HG03097 (cell line): ENCODE results near the gene KMT5C.

Source experiments
- ATAC-seq: cut with Tn5 transposase; IDR thresholded peaks from one replicate; pipeline ENCODE4 v1.9.1; 2021; ENCODE audit not compliant: unreplicated experiment, low FRiP score

The KMT5C gene

DNA sequence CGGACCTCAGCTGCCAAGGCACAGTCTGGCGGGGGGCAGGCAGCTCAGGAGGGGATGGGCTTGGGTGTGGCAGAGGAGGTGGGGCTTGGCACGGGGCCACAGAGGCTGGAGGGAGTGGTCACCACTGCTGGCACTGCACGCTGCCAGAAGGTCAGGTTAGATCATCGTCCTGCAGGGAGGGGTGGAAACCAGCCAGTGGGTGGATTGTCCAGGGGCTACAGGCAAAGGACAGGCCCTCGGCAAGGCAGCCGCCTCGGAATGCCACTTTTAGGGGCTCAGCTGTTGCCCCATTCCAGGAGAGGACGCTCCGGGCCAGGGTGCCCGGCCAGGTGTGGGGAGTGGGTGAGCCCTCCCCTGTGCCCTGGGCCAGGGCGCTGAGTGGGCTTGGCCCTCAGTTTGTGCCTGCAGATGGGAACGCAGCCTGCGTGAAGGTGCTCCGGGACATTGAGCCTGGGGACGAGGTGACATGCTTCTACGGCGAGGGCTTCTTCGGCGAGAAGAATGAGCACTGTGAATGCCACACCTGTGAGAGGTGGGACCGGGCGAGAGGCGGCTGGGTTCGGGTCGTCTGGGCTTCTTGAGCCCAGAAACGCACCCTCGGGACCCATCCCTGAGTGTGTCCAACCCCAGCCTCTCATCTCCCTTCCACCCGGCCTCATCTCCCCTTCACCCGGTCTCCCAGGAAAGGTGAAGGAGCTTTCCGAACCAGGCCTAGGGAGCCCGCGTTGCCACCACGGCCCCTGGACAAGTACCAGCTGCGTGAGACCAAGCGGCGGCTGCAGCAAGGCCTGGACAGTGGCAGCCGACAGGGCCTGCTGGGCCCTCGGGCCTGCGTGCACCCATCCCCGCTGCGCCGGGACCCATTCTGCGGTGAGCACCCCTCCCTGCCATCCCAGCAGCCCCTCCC, 6.4 kb downstream of the KMT5C start:
- ATAC-seq = no peak

GRCh38 chr19:55346725-55347441, 7.2 kb downstream of the KMT5C start:
- ATAC-seq = no peak

DNA sequence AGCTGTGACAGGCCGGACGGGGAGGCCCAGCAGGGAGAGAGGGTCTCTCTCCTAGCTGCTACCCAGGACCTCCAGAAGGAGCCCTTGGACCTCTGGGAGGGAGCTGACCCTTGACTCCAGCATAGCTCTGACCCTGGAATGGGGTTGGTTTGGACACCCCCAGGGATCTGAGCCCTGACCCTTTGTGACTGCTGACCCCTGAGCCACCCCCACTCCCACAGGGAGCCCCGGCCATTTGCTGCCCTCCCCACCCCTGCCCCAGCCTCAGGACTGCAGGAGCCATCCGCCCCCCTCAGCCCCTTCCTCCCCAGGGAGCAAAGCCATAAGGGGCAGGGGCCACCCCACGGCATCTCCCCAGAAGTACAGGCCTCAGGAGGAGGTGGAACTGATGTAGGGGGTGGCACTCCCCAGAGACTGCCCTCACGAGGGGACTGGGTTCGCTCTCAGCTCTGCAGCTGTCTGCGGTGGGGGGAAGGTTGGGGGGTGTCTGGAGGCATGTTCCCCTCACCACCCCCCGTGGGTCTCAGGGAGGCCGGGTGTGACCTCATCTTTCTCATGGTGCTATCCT, 7.8 kb downstream of the KMT5C start:
- ATAC-seq = no peak

GRCh38 chr19:55348317-55349034, 8.8 kb downstream of the KMT5C start:
- ATAC-seq = no peak

- ATAC-seq = no peak
Observed at GRCh38 chr19:55350620-55351315, 11.1 kb downstream of the KMT5C start.

DNA sequence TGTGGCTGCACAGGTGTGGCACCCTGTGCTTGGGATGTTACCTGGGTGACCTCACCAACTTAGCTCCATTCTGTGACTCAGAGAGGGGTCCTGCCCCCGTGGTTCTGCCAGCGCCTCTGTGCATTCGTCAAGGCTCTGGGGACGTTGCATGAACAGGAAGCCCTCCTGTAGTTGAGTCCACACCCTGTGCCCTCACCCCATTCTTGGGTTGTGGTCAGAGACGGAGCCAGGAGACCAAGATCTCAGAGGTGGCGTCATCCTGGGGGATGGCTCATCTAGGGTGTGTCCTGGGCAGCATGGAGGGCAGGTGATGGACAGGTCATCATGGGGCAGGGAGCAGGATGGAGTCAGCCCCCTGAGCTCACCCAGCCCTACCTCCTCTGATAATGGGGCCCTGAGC, 12.4 kb downstream of the KMT5C start:
- ATAC-seq = no peak

- no peak for ATAC-seq
Observed at GRCh38 chr19:55352549-55353145, 13.0 kb downstream of the KMT5C start.

DNA sequence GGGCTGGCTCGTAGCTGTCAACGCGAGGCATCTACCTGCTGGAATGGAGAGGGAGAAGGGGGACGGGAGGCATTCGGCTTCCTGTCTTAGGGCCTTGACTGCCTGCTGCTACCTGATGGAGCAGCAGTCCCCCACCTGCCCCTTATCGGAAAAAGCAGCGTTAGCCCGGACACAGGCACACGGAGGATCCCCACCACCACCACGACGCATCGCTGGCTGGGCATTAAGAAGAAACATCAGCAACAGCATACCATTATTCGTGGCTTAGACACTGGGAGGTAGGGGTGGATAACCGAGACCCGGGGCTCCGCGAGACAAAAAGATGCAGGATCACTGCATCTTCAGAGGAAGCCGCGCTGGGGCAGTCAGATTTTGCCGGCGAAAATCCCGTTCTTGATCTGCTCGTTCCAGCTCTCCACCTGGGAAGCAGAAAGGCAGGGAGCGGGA, 13.7 kb downstream of the KMT5C start:
- no peak for ATAC-seq

DNA sequence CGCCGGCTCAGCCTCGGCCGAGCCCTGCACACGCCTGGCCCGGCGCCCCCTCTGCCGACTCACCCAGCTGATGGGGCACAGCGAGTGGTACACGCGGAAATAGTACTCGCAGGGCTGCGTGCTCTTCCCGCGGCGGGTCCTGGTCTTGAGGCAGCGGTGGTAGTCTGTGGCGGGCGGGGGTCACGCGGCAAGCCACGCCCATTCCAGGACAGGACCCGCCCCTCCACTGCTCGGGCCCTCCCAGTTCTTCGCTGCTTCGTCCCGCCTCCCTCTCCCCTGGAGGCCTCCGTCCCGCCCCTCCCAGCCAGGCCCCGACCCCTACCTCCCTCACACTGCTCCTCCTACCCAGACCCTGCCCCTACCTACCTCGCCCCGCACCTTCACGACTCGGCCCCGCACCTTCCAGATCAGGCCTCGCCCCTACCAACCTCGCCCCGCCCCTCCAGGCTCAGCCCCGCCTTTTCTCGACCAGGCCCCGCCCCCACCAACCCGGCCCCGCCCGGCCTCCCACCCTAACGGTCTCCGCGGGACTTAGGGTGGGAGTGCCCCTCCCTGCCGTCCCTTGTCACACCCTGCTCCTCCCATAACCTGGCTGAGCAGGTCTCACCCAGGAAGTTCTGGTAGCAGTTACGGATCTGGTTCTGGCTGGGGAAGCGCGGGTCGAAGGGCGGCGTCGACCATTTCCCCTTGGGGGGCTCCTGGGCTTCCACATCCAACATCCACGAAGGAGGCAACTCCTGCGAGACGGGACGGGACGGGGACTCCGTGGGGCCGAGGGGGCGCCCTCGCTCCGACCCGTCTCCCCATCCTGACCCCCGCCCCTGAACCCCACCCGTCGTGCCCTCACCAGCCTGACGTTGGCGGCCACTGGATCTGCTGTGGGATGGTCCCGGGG, 14.4 kb downstream of the KMT5C start:
- ATAC-seq = no peak

GRCh38 chr19:55354698-55355212, 15.1 kb downstream of the KMT5C start, which contains the start of gene COX6B2:
Gene COX6B2 (minus strand): TSS chr19:55354719. CDS start chr19:55354521, 198 bp downstream.
- ATAC-seq = no peak

GRCh38 chr19:55355213-55355821, 15.6 kb downstream of the KMT5C start:
- no peak for ATAC-seq

GRCh38 chr19:55358493-55358892, 18.8 kb downstream of the KMT5C start:
- ATAC-seq = no peak

GRCh38 chr19:55358943-55359908, 19.6 kb downstream of the KMT5C start:
- ATAC-seq = no peak

- no peak for ATAC-seq
Observed at GRCh38 chr19:55360902-55361301, 21.2 kb downstream of the KMT5C start.

- ATAC-seq = no peak
Observed at GRCh38 chr19:55362174-55362989, 22.7 kb downstream of the KMT5C start.
